GM12878 (cell line): ENCODE data around the gene CCSER1. TPM values are rescaled to one million over a fixed set of nuclear protein-coding genes. Genes with fewer than 3 reads are reported as not detected.

Experiments used
- CTCF ChIP-seq, 3 experiments: IDR thresholded peaks in 2 of 3; conservative IDR thresholded peaks in 1 of 3; 2 replicates each; pipeline ENCODE4 v1.5.1; 2011; ENCODE audit warnings: low read depth in 3 of 3, low read length in 3 of 3, mild to moderate bottlenecking in 3 of 3, control low read depth in 2 of 3, moderate library complexity in 2 of 3, inconsistent platforms in 1 of 3, mixed read lengths in 1 of 3; ENCODE audit not compliant: control insufficient read depth in 2 of 3, insufficient read depth in 1 of 3; ENCODE audit errors: extremely low read depth in 1 of 3
- E4F1 ChIP-seq: fragments of 450-650 bp; IDR thresholded peaks from 2 replicates; pipeline ENCODE4 v1.6.1; 2018; ENCODE audit warnings: borderline replicate concordance, mild to moderate bottlenecking; ENCODE audit not compliant: partially characterized antibody
- EED ChIP-seq: sonication (generic); IDR thresholded peaks from 2 replicates; pipeline ENCODE4 v1.6.1; 2016; ENCODE audit warnings: antibody characterized with exemption, low read depth
- IKZF2 ChIP-seq, 2 experiments: fragments of 450-650 bp; IDR thresholded peaks; 2 replicates each; pipeline ENCODE4 v1.6.1; 2017; ENCODE audit warnings: mild to moderate bottlenecking in 2 of 2, moderate library complexity in 2 of 2
- JUNB ChIP-seq: IDR thresholded peaks from 2 replicates; pipeline ENCODE4 v1.6.1; 2016; ENCODE audit warnings: antibody characterized with exemption, mild to moderate bottlenecking
- MTA2 ChIP-seq: fragments of 450-650 bp; IDR thresholded peaks from 2 replicates; pipeline ENCODE4 v1.6.1; 2016; ENCODE audit warnings: low read depth, mild to moderate bottlenecking, moderate library complexity
- MXI1 ChIP-seq: fragments of 150-350 bp; IDR thresholded peaks from 2 replicates; pipeline ENCODE4 v1.6.1; 2011; ENCODE audit warnings: low read depth, mild to moderate bottlenecking, inconsistent platforms, low read length, improper control_type of control experiment
- PRDM15 ChIP-seq: fragments of 450-650 bp; formaldehyde crosslinking; IDR thresholded peaks from 2 replicates; pipeline ENCODE4 v1.4.0; 2020; ENCODE audit warnings: mild to moderate bottlenecking, moderate library complexity
- RELB ChIP-seq: fragments of 450-650 bp; IDR thresholded peaks from 2 replicates; pipeline ENCODE4 v1.6.1; 2017; ENCODE audit warnings: low read depth, mild to moderate bottlenecking, moderate library complexity
- SIN3A ChIP-seq: IDR thresholded peaks from 2 replicates; pipeline ENCODE4 v1.6.1; 2012; ENCODE audit warnings: low read depth, low read length, improper control_type of control experiment
- polyA plus RNA-seq, 11 experiments: library from polyadenylated mRNA; depleted of rRNA in 4 of 11; unstranded in 6 of 11; stranded (reverse) in 5 of 11; fragments of >200 nt; fragmentation: Nextera tagmentation in 4 of 11; fragmentation: Illumina TruSeq in 1 of 11; extraction: Ambion mirVana in 4 of 11; extraction: Trizol in 1 of 11; gene quantifications; 1 replicate in 1 of 11; 2 replicates in 10 of 11; pipeline versions ENCODE4 v1.2.1 to v1.2.3, GENCODE V29; 2011 to 2016; ENCODE audit warnings: inconsistent platforms in 2 of 11, missing spikeins in 2 of 11, low read depth in 1 of 11
- total RNA-seq, 4 experiments: library from RNA; depleted of rRNA in 3 of 4; stranded (reverse); fragments of >200 nt in 3 of 4; fragmentation: Illumina TruSeq in 1 of 4; extraction: Trizol in 1 of 4; gene quantifications; 2 replicates each; pipeline versions ENCODE4 v1.2.1 to v1.2.3, GENCODE V29; 2013 to 2021

Gene CCSER1
- total and polyA plus RNA-seq, 10 of the 15 experiments (the other 5 are each of a cell fraction or from before 2014, with no cell fraction given): 0.22 to 2.7 (median 1.0) TPM

- TF ChIP-seq PRDM15 (CRISPR knock-in tag) (no peak), CTCF (IDR thresholded peaks at IDR 0.05 in 2 of 3, conservative IDR thresholded peaks at IDR 0.05 in 1 of 3; ENCODE audit: control insufficient read depth in 2 of 3, extremely low read depth in 1 of 3, insufficient read depth in 1 of 3, low read depth in 3 of 3, low read length in 3 of 3) (no peak), RELB (no peak), IKZF2 (IDR thresholded peaks at IDR 0.05) (0 out of 4 replicates have a peak, but pooled peaks of 1 of the 2 experiments have one; percentile 14), E4F1 (no peak), EED (no peak), JUNB (no peak), MTA2 (peak; percentile 23; the same call in 1 of the 2 replicates), MXI1 (no peak), SIN3A (no peak)
- TF ChIP-seq, all 136 proteins: peak for 2
Observed at GRCh38 chr4:91366554-91366953, 1239.4 kb downstream of the CCSER1 start (continued).
